ENCODE measurements around the gene FBN1.

The FBN1 gene

DNA sequence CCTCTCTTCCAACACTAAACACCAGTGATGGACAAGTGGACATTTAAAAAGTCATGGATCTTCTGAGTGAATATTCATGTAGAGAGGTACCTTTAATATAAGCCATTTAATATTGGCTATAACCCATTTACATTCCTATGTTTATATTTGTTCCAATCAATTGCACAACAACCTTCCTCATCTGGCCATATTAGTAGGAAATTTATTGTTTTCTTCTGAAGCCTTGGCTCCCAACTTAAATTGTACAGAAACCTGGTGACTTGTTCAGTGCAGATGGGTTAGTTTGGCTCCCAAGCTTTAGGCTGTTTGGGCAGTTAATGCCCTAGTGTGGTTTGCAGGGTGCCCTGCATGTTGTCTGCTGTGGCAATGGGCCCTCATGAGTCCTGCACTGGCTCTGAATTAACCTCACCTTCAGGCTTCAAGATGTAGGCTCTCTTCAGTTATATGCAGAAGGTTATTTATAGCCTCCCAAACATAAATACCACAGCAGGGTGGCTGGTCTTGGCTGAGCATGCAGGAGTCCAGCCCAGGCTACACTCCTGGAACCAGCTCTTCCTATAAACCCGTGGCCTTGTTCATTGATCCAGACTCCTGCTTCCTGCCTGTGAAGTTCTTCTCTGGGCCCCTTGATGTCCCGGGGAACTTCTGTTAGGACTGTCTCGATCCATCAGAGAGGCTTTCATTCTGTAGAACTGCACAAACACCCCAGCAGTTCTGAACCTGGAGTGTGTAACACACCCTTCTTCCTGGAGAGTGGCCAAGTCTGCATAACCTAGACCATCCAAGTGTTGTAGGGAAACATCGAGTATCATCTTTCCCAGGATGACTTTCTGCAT lies 257.3 kb downstream of the FBN1 start:
- in situ Hi-C loops (cut with HindIII; ENCODE audit: low pct_unique_long_range_greater_than_20kb, low sequenced_read_pairs): no loop called here
- TF ChIP-seq JUND (IDR thresholded peaks at IDR 0.05; ENCODE audit: low read depth): no peak
- DNase-seq (ENCODE audit: low read depth in 1 of 2, low spot score in 1 of 2): no peak

DNA sequence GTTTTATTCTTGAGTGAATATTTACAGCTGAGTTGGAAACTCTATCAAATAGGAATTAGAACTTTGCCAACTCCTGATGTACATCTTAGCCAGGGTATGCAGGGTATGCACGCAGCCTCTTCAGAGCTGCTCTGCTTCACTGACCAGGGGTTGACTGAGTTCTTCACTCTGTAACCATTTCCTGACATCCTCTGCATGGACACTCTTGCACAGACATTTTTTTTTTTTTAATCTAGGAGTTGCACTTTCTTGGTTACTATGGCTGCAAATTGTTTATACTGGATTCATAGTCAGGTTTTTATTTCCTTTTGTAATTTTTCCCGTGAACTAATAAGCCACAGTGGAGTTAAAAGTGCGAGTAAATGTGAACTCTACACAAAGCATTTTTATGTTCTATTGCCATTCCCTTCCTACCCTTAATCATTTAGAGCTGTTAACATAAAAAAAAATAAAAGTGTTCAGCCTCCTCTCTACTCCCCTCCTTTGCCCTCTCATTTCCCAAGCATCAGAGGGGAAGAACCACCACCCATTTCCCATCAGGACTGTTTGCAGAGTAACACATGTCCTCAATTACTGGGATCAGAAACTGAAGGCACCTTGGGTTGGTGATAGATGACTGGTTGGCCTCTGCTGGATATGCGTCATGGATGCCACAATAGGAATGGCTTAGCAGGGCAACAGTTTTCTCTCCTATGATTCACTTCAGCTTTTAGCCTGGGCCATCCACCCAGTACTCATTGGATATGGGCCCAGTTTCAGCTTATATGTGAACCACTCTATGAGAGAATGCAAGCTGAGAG lies 260.3 kb downstream of the FBN1 start:
- in situ Hi-C loops (cut with HindIII; ENCODE audit: low pct_unique_long_range_greater_than_20kb, low sequenced_read_pairs): no loop called here
- DNase-seq (ENCODE audit: low read depth in 1 of 2, low spot score in 1 of 2): no peak
- no peak for TF ChIP-seq JUND (IDR thresholded peaks at IDR 0.05; ENCODE audit: low read depth)

DNA sequence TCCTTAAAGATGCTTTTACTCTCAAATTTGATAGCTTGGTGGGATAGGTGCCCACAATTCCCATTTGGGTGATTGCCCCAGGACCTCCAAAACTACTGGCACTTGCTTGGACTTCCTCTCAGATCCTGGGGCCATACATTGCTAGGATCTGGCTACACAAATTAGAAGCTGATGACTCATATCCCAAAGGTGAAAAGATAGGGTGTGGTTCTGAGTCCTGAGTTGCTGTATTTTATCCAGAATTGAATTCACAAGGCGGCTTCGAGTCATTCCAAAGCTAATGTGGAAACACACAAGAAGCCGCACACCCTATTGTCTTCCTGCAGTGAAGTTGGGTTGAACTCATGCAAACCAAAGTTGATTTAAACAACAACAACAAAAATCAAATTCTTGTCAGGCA lies 260.9 kb downstream of the FBN1 start:
- TF ChIP-seq JUND (IDR thresholded peaks at IDR 0.05; ENCODE audit: low read depth): no peak
- in situ Hi-C loops (cut with HindIII; ENCODE audit: low pct_unique_long_range_greater_than_20kb, low sequenced_read_pairs): no loop called here
- no peak for DNase-seq (ENCODE audit: low read depth in 1 of 2, low spot score in 1 of 2)

DNA sequence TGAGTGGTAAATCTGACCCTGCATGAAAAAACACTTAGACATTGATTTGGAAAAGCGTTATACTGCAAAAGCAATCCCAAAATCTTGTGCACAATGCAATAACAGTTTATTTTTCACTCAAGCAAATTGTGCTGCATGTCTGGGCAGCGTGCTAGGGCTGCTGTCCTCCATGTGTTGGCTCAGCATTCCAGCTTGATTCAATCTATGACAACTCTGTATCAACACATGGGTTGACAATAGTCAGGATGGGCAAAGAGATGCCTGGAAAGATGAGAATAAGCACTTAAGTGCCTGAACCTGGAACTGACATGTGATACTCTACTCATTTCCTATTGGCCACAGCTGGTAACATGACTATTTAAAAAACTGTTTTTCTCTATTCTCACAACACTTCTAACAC lies 262.5 kb downstream of the FBN1 start:
- TF ChIP-seq JUND (IDR thresholded peaks at IDR 0.05; ENCODE audit: low read depth): no peak
- no peak for DNase-seq (ENCODE audit: low read depth in 1 of 2, low spot score in 1 of 2)
- in situ Hi-C loops (cut with HindIII; ENCODE audit: low pct_unique_long_range_greater_than_20kb, low sequenced_read_pairs): no loop called here

DNA sequence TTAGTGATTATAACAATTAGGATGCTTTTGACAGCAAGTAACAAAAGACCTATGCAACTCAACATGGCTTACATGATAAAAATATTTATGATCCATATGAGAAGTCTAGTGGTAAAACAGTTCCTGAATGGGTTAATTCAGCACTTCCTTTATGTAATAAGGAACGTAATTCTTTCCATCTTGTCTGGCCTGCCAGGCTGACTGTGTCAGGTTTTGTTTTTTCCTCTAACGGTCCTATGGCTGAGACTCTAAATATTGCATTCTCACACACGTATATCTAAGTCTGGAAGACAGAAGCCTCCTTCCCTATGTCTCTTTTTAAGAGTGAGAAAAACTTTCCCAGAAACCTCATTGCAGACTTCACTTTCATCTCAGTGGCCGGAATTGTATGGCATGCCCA lies 263.6 kb downstream of the FBN1 start:
- in situ Hi-C loops (cut with HindIII; ENCODE audit: low pct_unique_long_range_greater_than_20kb, low sequenced_read_pairs): no loop called here
- no peak for DNase-seq (ENCODE audit: low read depth in 1 of 2, low spot score in 1 of 2)
- TF ChIP-seq JUND (IDR thresholded peaks at IDR 0.05; ENCODE audit: low read depth): no peak

DNA sequence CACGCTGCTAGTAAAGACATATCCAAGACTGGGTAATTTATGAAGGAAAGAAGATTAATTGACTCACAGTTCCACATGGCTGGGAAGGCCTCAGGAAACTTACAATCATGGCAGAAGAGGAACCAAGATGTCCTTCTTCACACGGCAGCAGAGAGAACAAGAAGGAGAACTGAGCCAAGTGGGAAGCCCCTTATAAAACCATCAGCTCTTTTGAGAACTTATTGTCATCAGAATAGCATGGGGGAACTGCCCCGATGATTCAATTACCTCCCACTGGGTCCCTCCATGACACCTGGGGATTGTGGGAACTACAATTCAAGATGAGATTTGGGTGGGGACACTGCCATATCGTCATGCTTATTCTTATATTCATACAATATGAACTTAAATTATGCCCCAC lies 265.3 kb downstream of the FBN1 start:
- DNase-seq (ENCODE audit: low read depth in 1 of 2, low spot score in 1 of 2): no peak
- TF ChIP-seq JUND (IDR thresholded peaks at IDR 0.05; ENCODE audit: low read depth): no peak
- in situ Hi-C loops (cut with HindIII; ENCODE audit: low pct_unique_long_range_greater_than_20kb, low sequenced_read_pairs): no loop called here

DNA sequence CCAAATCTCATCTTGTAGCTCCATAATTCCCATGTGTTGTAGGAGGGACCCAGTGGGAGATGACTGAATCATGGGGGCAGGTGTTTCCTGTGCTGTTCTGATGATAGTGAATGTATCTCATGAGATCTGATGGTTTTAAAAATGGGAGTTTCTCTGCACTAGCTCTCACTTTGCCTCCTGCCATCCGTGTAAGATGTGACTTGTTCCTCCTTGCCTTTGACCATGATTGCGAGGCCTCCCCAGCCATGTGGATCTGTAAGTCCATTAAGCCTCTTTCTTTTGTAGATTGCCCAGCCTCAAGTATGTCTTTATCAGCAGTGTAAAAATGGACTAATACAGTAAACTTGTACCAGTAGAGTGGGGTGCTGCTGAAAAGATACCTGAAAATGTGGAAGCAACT lies 269.7 kb downstream of the FBN1 start:
- no peak for DNase-seq (ENCODE audit: low read depth in 1 of 2, low spot score in 1 of 2)
- no peak for TF ChIP-seq JUND (IDR thresholded peaks at IDR 0.05; ENCODE audit: low read depth)
- in situ Hi-C loops (cut with HindIII; ENCODE audit: low pct_unique_long_range_greater_than_20kb, low sequenced_read_pairs): no loop called here

DNA sequence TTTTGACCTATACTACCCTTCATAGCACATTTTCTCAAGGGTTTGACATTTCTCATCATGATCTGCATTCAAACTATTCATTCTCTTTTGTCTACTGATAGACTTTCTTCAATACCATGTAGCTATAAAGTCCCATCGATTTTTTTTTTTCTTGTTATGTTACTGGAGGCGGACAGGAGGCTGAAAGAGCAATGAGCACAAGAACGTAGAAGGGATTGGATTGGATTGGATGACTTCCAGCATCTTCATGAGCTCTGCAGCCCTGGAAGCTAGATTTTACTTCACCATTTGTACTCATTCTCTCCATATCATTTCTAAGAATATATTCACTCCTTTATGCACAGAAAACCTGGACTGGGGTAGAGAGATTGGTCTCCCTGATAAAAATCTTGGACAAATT lies 271.0 kb downstream of the FBN1 start:
- in situ Hi-C loops (cut with HindIII; ENCODE audit: low pct_unique_long_range_greater_than_20kb, low sequenced_read_pairs): no loop called here
- no peak for TF ChIP-seq JUND (IDR thresholded peaks at IDR 0.05; ENCODE audit: low read depth)
- no peak for DNase-seq (ENCODE audit: low read depth in 1 of 2, low spot score in 1 of 2)

DNA sequence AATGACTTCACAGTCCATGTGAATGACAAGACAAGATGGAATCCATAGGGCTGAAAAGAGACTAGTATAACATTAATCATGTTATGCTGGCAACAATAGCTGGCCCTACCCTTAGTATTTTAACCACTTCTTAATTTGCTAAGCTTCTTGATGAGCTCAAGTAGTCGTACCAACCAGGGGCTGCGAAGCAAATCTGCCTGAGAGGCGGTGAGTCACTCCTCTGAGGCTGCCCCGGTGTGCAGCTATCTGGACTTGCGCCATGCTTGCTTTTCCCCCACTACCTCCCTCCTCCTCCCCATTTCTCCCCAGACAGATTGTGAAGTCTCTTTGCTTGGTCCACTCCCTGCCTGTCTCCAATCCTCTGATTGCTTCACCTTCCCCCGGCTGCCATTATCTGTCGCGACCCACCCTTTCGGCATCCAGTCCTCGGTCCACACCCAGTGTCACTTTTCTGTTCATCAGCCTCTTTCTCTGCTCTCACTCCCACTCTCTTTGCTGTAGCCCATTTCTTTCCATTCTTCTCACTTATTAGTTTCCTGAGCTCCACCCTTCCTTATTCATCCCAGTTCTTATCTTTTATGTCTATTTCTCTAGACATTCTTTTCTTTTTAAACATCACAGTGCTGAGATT lies 271.6 kb downstream of the FBN1 start:
- in situ Hi-C loops (cut with HindIII; ENCODE audit: low pct_unique_long_range_greater_than_20kb, low sequenced_read_pairs): no loop called here
- no peak for DNase-seq (ENCODE audit: low read depth in 1 of 2, low spot score in 1 of 2)
- TF ChIP-seq JUND (IDR thresholded peaks at IDR 0.05; ENCODE audit: low read depth): no peak

DNA sequence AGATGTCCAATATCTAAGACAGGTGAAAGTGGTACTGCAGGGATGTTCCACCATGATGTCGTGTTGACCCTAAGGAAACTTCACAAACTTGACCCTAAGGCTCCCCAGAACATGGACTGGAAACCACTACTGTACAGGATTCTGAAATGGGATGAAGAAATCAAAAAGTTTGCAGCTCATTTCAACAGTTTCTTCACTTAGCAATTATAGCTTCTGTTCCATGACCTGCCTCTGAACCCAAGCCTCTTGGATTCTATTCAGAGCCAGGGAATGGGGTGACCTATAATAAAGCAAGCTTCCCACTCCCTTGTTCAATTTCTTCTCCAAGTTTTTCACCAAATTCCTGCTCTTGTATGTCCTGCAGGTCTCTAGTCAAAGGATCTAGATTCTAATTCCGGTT lies 273.5 kb downstream of the FBN1 start:
- no peak for DNase-seq (ENCODE audit: low read depth in 1 of 2, low spot score in 1 of 2)
- TF ChIP-seq JUND (IDR thresholded peaks at IDR 0.05; ENCODE audit: low read depth): no peak
- in situ Hi-C loops (cut with HindIII; ENCODE audit: low pct_unique_long_range_greater_than_20kb, low sequenced_read_pairs): no loop called here

DNA sequence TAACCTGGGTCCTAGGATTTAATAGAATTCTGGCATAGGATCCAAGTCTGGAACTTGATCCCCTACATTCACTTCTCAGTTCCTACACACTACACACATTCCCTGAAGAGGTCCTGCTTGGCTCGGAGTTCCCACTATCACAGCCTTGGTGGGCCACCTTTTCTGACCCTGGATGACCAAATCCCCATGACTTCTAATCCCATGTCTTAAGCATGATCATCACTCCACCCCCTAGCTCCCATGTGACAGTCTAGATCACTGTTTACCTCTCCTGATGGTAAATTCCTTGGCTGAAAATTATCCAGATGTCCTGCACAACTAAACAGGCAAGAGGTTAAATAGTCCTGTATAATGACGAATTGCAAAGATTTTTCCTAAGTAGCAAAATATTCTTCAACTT lies 274.0 kb downstream of the FBN1 start:
- no peak for DNase-seq (ENCODE audit: low read depth in 1 of 2, low spot score in 1 of 2)
- in situ Hi-C loops (cut with HindIII; ENCODE audit: low pct_unique_long_range_greater_than_20kb, low sequenced_read_pairs): no loop called here
- no peak for TF ChIP-seq JUND (IDR thresholded peaks at IDR 0.05; ENCODE audit: low read depth)

DNA sequence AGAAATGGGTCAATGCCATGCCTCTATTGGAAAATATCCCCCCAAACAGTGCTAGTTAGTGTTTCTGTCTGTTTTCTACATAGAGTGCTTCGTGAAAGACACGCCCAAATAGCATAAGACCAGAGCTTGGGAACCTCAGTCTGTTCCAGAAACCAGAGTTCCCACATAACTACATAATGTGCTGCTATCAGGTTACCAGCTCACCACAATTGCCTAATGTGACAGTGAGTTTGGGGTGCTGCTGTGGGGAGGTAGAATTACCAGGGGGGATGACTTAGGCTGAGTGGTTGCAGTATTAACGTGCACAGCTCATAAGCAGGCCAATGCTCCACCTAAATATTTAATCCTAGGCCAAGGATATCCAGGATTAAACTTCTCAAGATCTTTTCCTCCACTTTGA lies 275.0 kb downstream of the FBN1 start:
- TF ChIP-seq JUND (IDR thresholded peaks at IDR 0.05; ENCODE audit: low read depth): no peak
- in situ Hi-C loops (cut with HindIII; ENCODE audit: low pct_unique_long_range_greater_than_20kb, low sequenced_read_pairs): no loop called here
- DNase-seq (ENCODE audit: low read depth in 1 of 2, low spot score in 1 of 2): no peak

DNA sequence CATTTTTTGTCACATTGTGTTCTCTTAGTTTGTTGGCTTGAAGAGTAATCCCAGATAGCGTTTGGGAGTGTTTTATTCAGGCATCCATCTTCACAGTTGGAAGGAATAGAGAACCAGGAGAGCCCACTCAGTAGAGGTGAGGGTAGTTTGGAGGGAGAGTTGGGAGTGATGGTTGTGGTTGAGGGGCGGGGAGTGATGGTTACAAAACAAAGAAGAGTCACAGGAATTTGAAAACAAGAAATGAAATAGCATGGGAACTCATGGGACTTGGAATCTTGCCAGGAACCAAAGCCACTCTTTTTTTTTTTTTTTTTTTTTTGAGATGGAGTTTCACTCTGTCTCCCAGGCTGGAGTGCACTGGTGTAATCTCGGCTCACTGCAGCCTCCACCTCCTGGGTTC lies 278.0 kb downstream of the FBN1 start:
- no peak for TF ChIP-seq JUND (IDR thresholded peaks at IDR 0.05; ENCODE audit: low read depth)
- DNase-seq (ENCODE audit: low read depth in 1 of 2, low spot score in 1 of 2): no peak
- in situ Hi-C loops (cut with HindIII; ENCODE audit: low pct_unique_long_range_greater_than_20kb, low sequenced_read_pairs): no loop called here
